H1 (cell line): ENCODE data around the gene U2AF1L4. TPM values are rescaled to one million over a fixed set of nuclear protein-coding genes. Genes with fewer than 3 reads are reported as not detected.

Source experiments
- CTCF ChIA-PET: fragments of 300-600 bp; sonication (Branson Sonifier 250); formaldehyde crosslinking; loops from one replicate; lab custom pipeline; 2021; ENCODE audit not compliant: partially characterized antibody; lab: Charles Lee
- POLR2A ChIA-PET: fragments of 300-600 bp; sonication (Branson Sonifier 250); formaldehyde crosslinking; loops from one replicate; lab custom pipeline; 2021; ENCODE audit warnings: inconsistent platforms; ENCODE audit not compliant: partially characterized antibody; lab: Charles Lee
- DNase-seq, 2 experiments: peaks; one replicate each; pipeline versions ENCODE4 v3.0.0 to v3.0.0-alpha.2; 2010 to 2022; ENCODE audit warnings: low spot score in 2 of 2, low read depth in 1 of 2, mixed read lengths in 1 of 2
- FAIRE-seq: peaks from 2 replicates; lab custom pipeline; 2011; peaks lifted over from hg19 to GRCh38; lab: Jason Lieb, UNC
- H2AFZ ChIP-seq: 2 replicates; pipeline ENCODE4 v1.8.1; 2012; ENCODE audit warnings: low read length, inconsistent platforms
- H2AK5ac ChIP-seq: 2 replicates; pipeline ENCODE4 v1.6.1; 2013; ENCODE audit warnings: low read depth, low read length
- H2BK120ac ChIP-seq: replicated peaks from 2 replicates; pipeline ENCODE3; 2013; ENCODE audit warnings: low read depth, low read length, inconsistent platforms
- H2BK12ac ChIP-seq: 2 replicates; pipeline ENCODE4 v1.6.1; 2013; ENCODE audit warnings: low read depth, low read length
- H2BK15ac ChIP-seq: 2 replicates; pipeline ENCODE4 v1.6.1; 2013; ENCODE audit warnings: low read length
- H2BK20ac ChIP-seq: 2 replicates; pipeline ENCODE4 v1.6.1; 2013; ENCODE audit warnings: low read length
- H2BK5ac ChIP-seq: 2 replicates; pipeline ENCODE4 v1.6.1; 2013; ENCODE audit warnings: low read depth, low read length
- H3K14ac ChIP-seq: 2 replicates; pipeline ENCODE4 v1.6.1; 2013; ENCODE audit warnings: inconsistent platforms; ENCODE audit not compliant: insufficient read length
- H3K18ac ChIP-seq: 2 replicates; pipeline ENCODE4 v1.6.1; 2013; ENCODE audit warnings: low read length; ENCODE audit errors: extremely low read depth
- H3K23ac ChIP-seq: 2 replicates; pipeline ENCODE4 v1.6.1; 2013; ENCODE audit warnings: inconsistent platforms; ENCODE audit not compliant: insufficient read length
- H3K23me2 ChIP-seq: 2 replicates; pipeline ENCODE4 v1.6.1; 2013; ENCODE audit warnings: low read depth, low read length
- H3K27ac ChIP-seq: 2 replicates; pipeline ENCODE4 v1.6.1; 2011; ENCODE audit warnings: low read depth, low read length, inconsistent platforms
- H3K27me3 ChIP-seq, 4 experiments: replicated peaks in 1 of 4; 1 replicate in 1 of 4; 2 replicates in 3 of 4; pipeline versions ENCODE4 v1.6.1 to v1.8.1; 2011 to 2013; ENCODE audit warnings: low read length in 3 of 4, mild to moderate bottlenecking in 3 of 4, inconsistent platforms in 2 of 4, mixed read lengths in 2 of 4, moderate library complexity in 1 of 4; ENCODE audit not compliant: control insufficient read depth in 3 of 4, insufficient read depth in 3 of 4; ENCODE audit errors: extremely low read depth in 1 of 4
- H3K36me3 ChIP-seq, 4 experiments: 2 replicates each; pipeline versions ENCODE4 v1.6.1 to v1.8.1; 2011 to 2013; ENCODE audit warnings: mild to moderate bottlenecking in 4 of 4, low read length in 3 of 4, moderate library complexity in 2 of 4, control low read depth in 1 of 4, inconsistent platforms in 1 of 4; ENCODE audit not compliant: insufficient read depth in 4 of 4, control insufficient read depth in 2 of 4
- H3K4ac ChIP-seq: replicated peaks from 2 replicates; pipeline ENCODE3; 2013; ENCODE audit warnings: low read length, low read depth, mixed read lengths, inconsistent platforms; ENCODE audit not compliant: insufficient read length
- H3K4me1 ChIP-seq, 4 experiments: replicated peaks in 1 of 4; 1 replicate in 1 of 4; 2 replicates in 3 of 4; pipeline versions ENCODE4 v1.6.1 to v1.8.1; 2011 to 2013; ENCODE audit warnings: low read length in 3 of 4, inconsistent platforms in 2 of 4, mixed read lengths in 1 of 4; ENCODE audit not compliant: insufficient read depth in 4 of 4, control insufficient read depth in 3 of 4
- H3K4me2 ChIP-seq, 2 experiments: 2 replicates each; pipeline versions ENCODE4 v1.6.1 to v1.8.1; 2011 to 2013; ENCODE audit warnings: low read depth in 2 of 2, low read length in 2 of 2, control low read depth in 1 of 2, inconsistent platforms in 1 of 2, mild to moderate bottlenecking in 1 of 2; ENCODE audit not compliant: insufficient read depth in 1 of 2
- H3K4me3 ChIP-seq, 4 experiments: fragments of 200-600, 300-600 bp in 1 of 4; sonication (generic), shearing (Covaris generic), sonication (Bioruptor Twin) in 1 of 4; 2 replicates each; pipeline versions ENCODE4 v1.5.1 to v1.8.1; 2011 to 2016; ENCODE audit warnings: low read length in 4 of 4, low read depth in 3 of 4, control low read depth in 2 of 4, inconsistent platforms in 2 of 4, mild to moderate bottlenecking in 2 of 4, mixed read lengths in 1 of 4, moderate library complexity in 1 of 4; ENCODE audit not compliant: insufficient read depth in 2 of 4; ENCODE audit errors: extremely low read depth in 1 of 4
- H3K56ac ChIP-seq: replicated peaks from 2 replicates; pipeline ENCODE3; 2013; ENCODE audit warnings: low read depth, mild to moderate bottlenecking, mixed read lengths, low read length, inconsistent platforms; ENCODE audit not compliant: insufficient read length
- H3K79me1 ChIP-seq: 2 replicates; pipeline ENCODE4 v1.6.1; 2013; ENCODE audit warnings: low read depth, low read length, control low read depth
- H3K79me2 ChIP-seq, 2 experiments: 2 replicates each; pipeline versions ENCODE4 v1.6.1 to v1.8.1; 2012 to 2013; ENCODE audit warnings: low read length in 2 of 2, mild to moderate bottlenecking in 2 of 2, inconsistent platforms in 1 of 2; ENCODE audit not compliant: insufficient read depth in 2 of 2, control insufficient read depth in 1 of 2
- H3K9ac ChIP-seq, 4 experiments: replicated peaks in 1 of 4; 1 replicate in 1 of 4; 2 replicates in 3 of 4; pipeline versions ENCODE4 v1.6.1 to v1.8.1; 2011 to 2013; ENCODE audit warnings: low read depth in 3 of 4, low read length in 3 of 4, control low read depth in 2 of 4, mild to moderate bottlenecking in 2 of 4, moderate library complexity in 2 of 4, inconsistent platforms in 1 of 4; ENCODE audit errors: extremely low read depth in 1 of 4
- H3K9me3 ChIP-seq, 2 experiments: 2 replicates each; pipeline versions ENCODE4 v1.6.1 to v1.8.1; 2012 to 2013; ENCODE audit warnings: mild to moderate bottlenecking in 2 of 2, moderate library complexity in 2 of 2, control low read depth in 1 of 2, inconsistent platforms in 1 of 2, low read depth in 1 of 2, low read length in 1 of 2, mixed read lengths in 1 of 2; ENCODE audit not compliant: insufficient read depth in 2 of 2
- H4K20me1 ChIP-seq, 2 experiments: replicated peaks in 1 of 2; 2 replicates each; pipeline versions ENCODE3 to v1.8.1; 2011 to 2013; ENCODE audit warnings: inconsistent platforms in 2 of 2, low read length in 2 of 2, mild to moderate bottlenecking in 1 of 2; ENCODE audit not compliant: insufficient read depth in 2 of 2, control insufficient read depth in 1 of 2
- H4K5ac ChIP-seq: 2 replicates; pipeline ENCODE4 v1.6.1; 2013; ENCODE audit warnings: low read length, low read depth, mixed read lengths, inconsistent platforms; ENCODE audit not compliant: insufficient read length
- H4K8ac ChIP-seq: 2 replicates; pipeline ENCODE4 v1.8.0; 2013; ENCODE audit warnings: mild to moderate bottlenecking, moderate library complexity, low read length, inconsistent platforms; ENCODE audit not compliant: insufficient read depth; ENCODE audit errors: extremely low read depth
- H4K91ac ChIP-seq: replicated peaks from 2 replicates; pipeline ENCODE3; 2013; ENCODE audit warnings: low read length, mixed read lengths, inconsistent platforms; ENCODE audit not compliant: insufficient read length
- CREB1 ChIP-seq: IDR thresholded peaks from 2 replicates; pipeline ENCODE4 v1.6.1; 2012; ENCODE audit warnings: inconsistent platforms
- WGBS, 2 experiments: shearing (Covaris generic) in 1 of 2; methylation state at CpG; one replicate each; pipeline versions ENCODE4 v1.1.6 to v1.1.7; 2013 to 2015; ENCODE audit warnings: low lambda C conversion rate in 2 of 2, mixed read lengths in 2 of 2, inconsistent platforms in 1 of 2, low coverage in 1 of 2, missing lambda C conversion rate in 1 of 2; ENCODE audit not compliant: insufficient replicate concordance in 2 of 2, insufficient coverage in 1 of 2, insufficient read length in 1 of 2; ENCODE audit errors: extremely low coverage in 1 of 2, missing lambda C conversion rate in 1 of 2; 5-methylcytosine and 5-hydroxymethylcytosine counted together
- polyA plus RNA-seq, 7 experiments: library from polyadenylated mRNA; depleted of rRNA in 3 of 7; stranded (reverse) in 5 of 7; unstranded in 2 of 7; fragments of >200 nt in 5 of 7; fragments of 200-250 nt in 2 of 7; gene quantifications; 1 replicate in 5 of 7; 2 replicates in 1 of 7; 4 replicates in 1 of 7; pipeline versions ENCODE4 v1.2.1 to v1.2.3, GENCODE V29; 2011 to 2013; ENCODE audit warnings: missing spikeins in 2 of 7, mixed read lengths in 2 of 7
- total RNA-seq: library from RNA; stranded (reverse); fragmentation: NEBNext Ultra II Directional; extraction: Animal tissue kit (Norgen Biotek cat#: 25700); gene quantifications from 2 replicates; pipeline ENCODE4 v1.2.1, GENCODE V29; 2021

The U2AF1L4 gene
- total and polyA plus RNA-seq, 2 of the 8 experiments (the other 6 are each of a cell fraction or from before 2014, with no cell fraction given), result 15.1 to 32.7 TPM

DNA sequence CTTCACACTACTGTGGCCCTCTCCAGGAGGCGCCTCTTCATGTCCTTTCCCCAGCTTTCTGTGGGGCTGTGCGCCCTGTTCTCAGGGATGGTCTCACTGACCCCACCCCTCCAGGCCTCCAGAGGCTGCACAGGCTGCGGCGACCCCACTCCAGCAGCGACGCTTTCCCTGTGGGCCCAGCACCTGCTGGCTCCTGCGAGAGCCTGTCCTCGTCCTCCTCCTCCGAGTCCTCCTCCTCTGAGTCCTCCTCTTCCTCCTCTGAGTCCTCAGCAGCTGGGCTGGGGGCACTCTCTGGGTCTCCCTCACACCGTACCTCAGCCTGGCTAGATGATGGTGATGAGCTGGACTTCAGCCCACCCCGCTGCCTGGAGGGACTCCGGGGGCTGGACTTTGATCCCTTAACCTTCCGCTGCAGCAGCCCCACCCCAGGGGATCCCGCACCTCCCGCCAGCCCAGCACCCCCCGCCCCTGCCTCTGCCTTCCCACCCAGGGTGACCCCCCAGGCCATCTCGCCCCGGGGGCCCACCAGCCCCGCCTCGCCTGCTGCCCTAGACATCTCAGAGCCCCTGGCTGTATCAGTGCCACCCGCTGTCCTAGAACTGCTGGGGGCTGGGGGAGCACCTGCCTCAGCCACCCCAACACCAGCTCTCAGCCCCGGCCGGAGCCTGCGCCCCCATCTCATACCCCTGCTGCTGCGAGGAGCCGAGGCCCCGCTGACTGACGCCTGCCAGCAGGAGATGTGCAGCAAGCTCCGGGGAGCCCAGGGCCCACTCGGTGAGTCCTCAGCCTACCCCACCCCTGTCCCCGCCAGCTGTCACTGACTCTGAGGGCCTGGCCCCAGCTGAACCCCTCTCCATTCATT, 41.3 kb upstream of the U2AF1L4 start:
- FAIRE-seq (no peak), DNase-seq (no peak)
- TF ChIP-seq CREB1, result no peak
- Histone ChIP-seq H3K9ac (no peak overlapping the region), H2BK120ac (no peak overlapping the region), H3K4me2 (no peak overlapping the region; a peak in 1 of 4 replicates), H3K27me3 (no peaks in the 10 kb centered on the region; a peak in 1 of 7 replicates), H2BK20ac (no peak overlapping the region), H3K79me2 (no peaks in the 10 kb centered on the region), H2BK5ac (no peak overlapping the region), H3K4ac (no peak overlapping the region), H2AK5ac (0 out of 2 replicates have a peak overlapping the region, but pooled peaks have one; percentile 53), H4K91ac (no peak overlapping the region), H3K23me2 (peaks cover 11% of the 10 kb centered on the region), H4K5ac (no peak overlapping the region), H3K56ac (no peak overlapping the region), H3K36me3 (no peaks in the 10 kb centered on the region), H2AFZ (no peak overlapping the region), H3K18ac (no peak overlapping the region), H2BK12ac (no peak overlapping the region), H3K79me1 (no peaks in the 10 kb centered on the region), H2BK15ac (no peak overlapping the region), H4K8ac (no peak overlapping the region), H3K23ac (no peak overlapping the region), H3K27ac (no peak overlapping the region), H3K4me1 (peaks cover 0 to 11% (median 6%) of the 10 kb centered on the region in 4 experiments; a peak in 6 of 7 replicates), H3K4me3 (no peak overlapping the region), H4K20me1 (peaks cover 3 to 14% of the 10 kb centered on the region in 2 experiments), H3K14ac (no peak overlapping the region), H3K9me3 (no peaks in the 10 kb centered on the region)
- 89% methylated on average over 25 of the region's 31 CpGs; no CpG with 5 or more reads in 1 of the 2 experiments for WGBS, 2 experiments
- CTCF ChIA-PET, result interaction anchor here (0.7 to 3.8 kb wide), 7 partner anchors 9 to 124 kb away, joined by 3 to 13 read pairs (median 3); no protein-coding TSS in a partner anchor
- POLR2A ChIA-PET, result interaction anchor here (0.6 kb wide), 1 partner anchor 41 kb away, joined by 3 read pairs; the partner anchor contains the start of genes PSENEN and U2AF1L4
